A673 (cell line): ENCODE measurements around the gene NEK3. TPM values are rescaled to one million over a fixed set of nuclear protein-coding genes. Genes with fewer than 3 reads are reported as not detected.

Experiments
- BruUV-seq: library from RNA; stranded (reverse); fragments of 400-500 nt; replicated peaks from 2 replicates; lab custom pipeline; 2021; lab: Mats Ljungman, UMichigan
- CTCF ChIA-PET: fragments of 300-600 bp; sonication (Branson Sonifier 250); formaldehyde crosslinking; loops from one replicate; lab custom pipeline; 2022; ENCODE audit warnings: antibody characterized with exemption; lab: Charles Lee
- POLR2A ChIA-PET: fragments of 300-600 bp; sonication (Branson Sonifier 250); formaldehyde crosslinking; loops from one replicate; lab custom pipeline; 2022; ENCODE audit warnings: antibody characterized with exemption; ENCODE audit not compliant: low non-redundant PET; lab: Charles Lee
- DNase-seq: peaks from one replicate; pipeline ENCODE4 v3.0.0-alpha.2; 2015; ENCODE audit warnings: low spot score
- H3K27ac ChIP-seq: fragments of 200-600 bp; sonication (generic); 2 replicates; pipeline ENCODE4 v1.5.1; 2016; ENCODE audit warnings: mixed run types, low read depth, mild to moderate bottlenecking, mixed read lengths, antibody characterized with exemption, low read length; ENCODE audit not compliant: poor library complexity, severe bottlenecking
- H3K27me3 ChIP-seq: fragments of 200-600 bp; sonication (generic); replicated peaks from 2 replicates; pipeline ENCODE4 v1.6.1; 2017; ENCODE audit warnings: mixed run types, low read depth, mild to moderate bottlenecking, mixed read lengths, antibody characterized with exemption, low read length; ENCODE audit not compliant: insufficient read depth, poor library complexity
- H3K36me3 ChIP-seq: fragments of 200-600 bp; sonication (generic); 2 replicates; pipeline ENCODE4 v1.6.1; 2016; ENCODE audit warnings: mixed run types, mild to moderate bottlenecking, mixed read lengths, antibody characterized with exemption, low read length; ENCODE audit not compliant: insufficient read depth, poor library complexity, severe bottlenecking
- H3K4me1 ChIP-seq: fragments of 200-600 bp; sonication (generic); 2 replicates; pipeline ENCODE4 v1.6.1; 2017; ENCODE audit warnings: mixed run types, mild to moderate bottlenecking, mixed read lengths, antibody characterized with exemption, low read length; ENCODE audit not compliant: insufficient read depth, poor library complexity, severe bottlenecking
- H3K4me3 ChIP-seq: fragments of 200-600 bp; sonication (generic); 2 replicates; pipeline ENCODE4 v1.5.1; 2016; ENCODE audit warnings: low read depth, mixed run types, mild to moderate bottlenecking, mixed read lengths, low read length; ENCODE audit not compliant: poor library complexity, severe bottlenecking
- H3K9me3 ChIP-seq: fragments of 200-600 bp; sonication (generic); 2 replicates; pipeline ENCODE4 v1.6.1; 2016; ENCODE audit warnings: mixed run types, low read depth, mild to moderate bottlenecking, mixed read lengths, antibody characterized with exemption, low read length; ENCODE audit not compliant: poor library complexity, severe bottlenecking
- CTCF ChIP-seq: fragments of 300-800, 200-600 bp; sonication (generic); conservative IDR thresholded peaks from 2 replicates; pipeline ENCODE4 v1.5.1; 2017; ENCODE audit warnings: low read depth, mild to moderate bottlenecking, antibody characterized with exemption, low read length, moderate library complexity, mixed read lengths
- EZH2 ChIP-seq: fragments of 200-600 bp; sonication (generic); IDR thresholded peaks from 2 replicates; pipeline ENCODE4 v1.6.1; 2017; ENCODE audit warnings: borderline replicate concordance, low read depth, mild to moderate bottlenecking, mixed read lengths, antibody characterized with exemption, low read length; ENCODE audit not compliant: poor library complexity, severe bottlenecking
- intact Hi-C: fragments of 100-400 bp; cut with micrococcal nuclease; formaldehyde crosslinking; loops from one replicate; pipeline ENCODE4 v1.10.0; 2022; ENCODE audit not compliant: unreplicated experiment
- total RNA-seq: library from RNA; stranded (reverse); gene quantifications from 2 replicates; pipeline ENCODE4 v1.2.3, GENCODE V29; 2021

Gene NEK3
- total RNA-seq, 1 experiment from 2014 or later = 18.1 TPM

GRCh38 chr13:52118095-52118494, 41.3 kb downstream of the NEK3 start:
- ChIA-PET CTCF (no interaction called here), POLR2A (no interaction called here)
- H3K36me3 ChIP-seq = no peaks in the 10 kb centered on the region
- no peak for DNase-seq
- intact Hi-C loops = no loop called here
- BruUV-seq = no TSS peak
- H3K27me3 ChIP-seq = no peaks in the 10 kb centered on the region
- no peak overlapping the region for H3K27ac ChIP-seq
- TF ChIP-seq CTCF (no peak), EZH2 (no peak)
- H3K9me3 ChIP-seq = no peaks in the 10 kb centered on the region
- no peaks in the 10 kb centered on the region for H3K4me1 ChIP-seq
- no peak overlapping the region for H3K4me3 ChIP-seq

GRCh38 chr13:52112591-52112990, 46.8 kb downstream of the NEK3 start:
- no peaks in the 10 kb centered on the region for H3K27me3 ChIP-seq
- intact Hi-C loops = no loop called here
- CTCF ChIA-PET = no interaction called here
- no TSS peak for BruUV-seq
- POLR2A ChIA-PET = no interaction called here
- H3K4me1 ChIP-seq = no peaks in the 10 kb centered on the region
- DNase-seq = no peak
- no peak for TF ChIP-seq EZH2
- TF ChIP-seq CTCF = no peak
- H3K4me3 ChIP-seq = no peak overlapping the region
- no peaks in the 10 kb centered on the region for H3K36me3 ChIP-seq
- H3K27ac ChIP-seq = no peak overlapping the region
- H3K9me3 ChIP-seq = no peaks in the 10 kb centered on the region

GRCh38 chr13:52109116-52109670, 50.2 kb downstream of the NEK3 start:
- H3K9me3 ChIP-seq = no peaks in the 10 kb centered on the region
- no peak for DNase-seq
- H3K27ac ChIP-seq = no peak overlapping the region
- intact Hi-C loops = no loop called here
- no peak for TF ChIP-seq EZH2
- TF ChIP-seq CTCF = no peak
- BruUV-seq = no TSS peak
- H3K4me3 ChIP-seq = no peak overlapping the region
- H3K4me1 ChIP-seq = no peaks in the 10 kb centered on the region
- H3K27me3 ChIP-seq = no peaks in the 10 kb centered on the region
- CTCF ChIA-PET = no interaction called here
- H3K36me3 ChIP-seq = no peaks in the 10 kb centered on the region
- POLR2A ChIA-PET = no interaction called here
